Fibroblast of pulmonary artery (primary cell): ENCODE measurements around the gene RTL5.
"Not testable (repeated sequence)": the region's sequence is repeated elsewhere in the genome, so short reads cannot be mapped to it uniquely, and the experiment has no call there.

Source experiments
- DNase-seq: peaks from one replicate; pipeline ENCODE4 v3.0.0-alpha.2; 2010; ENCODE audit warnings: low read depth
- H3K4me3 ChIP-seq: replicated peaks from 2 replicates; pipeline ENCODE4 v1.5.1; 2011; ENCODE audit warnings: low read depth, mild to moderate bottlenecking, control low read depth, low read length, moderate library complexity
- CTCF ChIP-seq: IDR thresholded peaks from 2 replicates; pipeline ENCODE4 v1.5.1; 2011; ENCODE audit warnings: mild to moderate bottlenecking, control low read depth, low read length, inconsistent platforms; ENCODE audit errors: missing control alignments

The RTL5 gene

GRCh38 chrX:72131317-72132294 is at the start of gene RTL5:
Gene RTL5 (minus strand): TSS chrX:72131915.
- peak; percentile 91 for DNase-seq
- H3K4me3 ChIP-seq = peak within 1 kb of the TSS; percentile 55
- TF ChIP-seq CTCF = no peak

- H3K4me3 ChIP-seq = peak overlapping the region; percentile 88
- no peak for DNase-seq
- no peak for TF ChIP-seq CTCF
Measured at GRCh38 chrX:72180539-72180938, 48.8 kb upstream of the RTL5 start.

GRCh38 chrX:72176981-72177380 is 45.3 kb upstream of the RTL5 start:
- no peak for TF ChIP-seq CTCF
- DNase-seq = no peak

GRCh38 chrX:72176289-72176688 is 44.6 kb upstream of the RTL5 start:
- not testable (repeated sequence) for DNase-seq, H3K4me3 ChIP-seq

More at GRCh38 chrX:72176981-72177380, 45.3 kb upstream of the RTL5 start:
- no peak overlapping the region for H3K4me3 ChIP-seq

GRCh38 chrX:72169008-72169728 is 37.5 kb upstream of the RTL5 start:
- H3K4me3 ChIP-seq = no peak overlapping the region
- DNase-seq = no peak
- no peak for TF ChIP-seq CTCF

GRCh38 chrX:72165551-72165950 is 33.8 kb upstream of the RTL5 start:
- no peak for TF ChIP-seq CTCF
- H3K4me3 ChIP-seq = no peak overlapping the region
- DNase-seq = no peak

- no peak for TF ChIP-seq CTCF
- H3K4me3 ChIP-seq = no peak overlapping the region
- DNase-seq = no peak
Measured at GRCh38 chrX:72159769-72160168, 28.1 kb upstream of the RTL5 start.
